GM18502 (cell line): ENCODE measurements around the gene ARHGEF12.

Experiments used
- ATAC-seq: cut with Tn5 transposase; IDR thresholded peaks from one replicate; pipeline ENCODE4 v1.9.1; 2021; ENCODE audit warnings: mild to moderate bottlenecking; ENCODE audit not compliant: unreplicated experiment, poor library complexity

Gene ARHGEF12

DNA sequence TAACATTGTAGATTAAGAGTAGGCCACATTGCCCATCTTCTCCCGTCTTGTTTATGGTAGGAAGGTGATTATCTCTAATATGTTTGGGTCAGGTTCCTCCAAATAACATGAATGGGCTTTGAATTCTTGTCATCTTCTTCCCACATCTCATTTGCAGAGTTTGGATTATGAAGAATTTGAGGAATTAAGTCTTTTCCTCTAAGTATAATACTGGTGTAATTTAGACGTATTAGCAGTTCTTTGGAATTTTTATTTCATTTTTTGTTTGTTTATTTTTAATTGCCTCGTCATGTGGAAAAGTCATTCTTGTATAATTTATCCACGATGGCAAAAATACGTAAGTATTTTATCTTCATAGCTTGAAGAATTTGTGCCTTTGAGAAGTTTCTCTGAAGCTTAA, 73.4 kb downstream of the ARHGEF12 start:
- ATAC-seq = no peak

GRCh38 chr11:120410622-120411380, 74.6 kb downstream of the ARHGEF12 start:
- ATAC-seq = no peak

DNA sequence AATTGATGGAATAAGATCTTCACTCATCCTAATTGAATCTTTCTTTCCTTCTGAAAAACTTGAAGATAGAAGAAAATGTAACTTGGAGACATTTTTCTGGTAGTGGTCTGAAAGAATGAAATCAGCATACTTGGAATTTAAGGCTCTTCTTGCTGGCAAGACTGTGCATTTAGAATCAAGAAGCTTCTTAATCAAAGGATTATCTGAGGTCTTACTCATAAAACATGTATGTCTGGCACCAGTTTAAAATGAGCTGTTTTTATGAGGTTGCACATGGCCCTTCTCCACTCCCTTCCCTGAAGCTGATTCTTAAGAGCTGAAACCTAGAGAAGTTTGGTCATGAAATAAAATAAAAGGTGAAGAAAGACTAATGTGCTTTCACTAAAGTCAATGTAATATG, 77.3 kb downstream of the ARHGEF12 start:
- no peak for ATAC-seq

- ATAC-seq = no peak
These were observed 84.4 kb downstream of the ARHGEF12 start for GRCh38 chr11:120420572-120420971.

DNA sequence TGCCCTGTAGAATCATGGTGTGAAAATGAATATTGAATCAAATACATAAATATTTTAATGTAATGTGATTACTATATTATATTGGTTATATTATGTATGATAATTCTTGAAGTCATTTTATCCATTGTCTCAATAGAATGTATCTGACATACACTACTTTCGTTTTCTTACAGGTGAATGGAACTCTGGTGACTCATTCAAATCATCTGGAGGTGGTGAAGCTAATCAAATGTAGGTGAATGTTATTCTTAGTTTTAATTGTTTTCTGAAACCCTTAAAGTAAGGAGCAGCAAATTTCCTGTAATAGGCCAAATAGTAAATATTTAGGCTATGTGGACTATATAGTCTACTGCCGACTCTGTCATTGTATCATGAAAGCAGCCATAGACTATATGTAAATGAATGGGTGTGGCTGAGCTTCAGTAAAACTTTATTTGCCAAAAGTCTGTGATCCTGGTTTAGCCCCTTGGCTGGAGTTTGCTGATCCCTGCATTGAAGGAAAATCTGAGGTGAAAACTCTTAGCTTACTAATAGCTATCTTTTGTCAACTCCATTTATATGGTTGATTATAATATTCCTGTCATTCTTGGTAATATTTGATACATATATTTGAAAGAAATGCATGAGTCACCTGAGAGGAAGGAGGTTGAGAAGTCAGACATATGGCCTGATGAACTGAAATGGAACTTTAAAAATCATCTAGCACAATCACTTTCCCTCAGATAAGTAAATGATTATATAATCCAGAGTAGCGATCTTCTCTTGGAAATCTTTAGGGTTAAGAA, 88.2 kb downstream of the ARHGEF12 start:
- no peak for ATAC-seq

DNA sequence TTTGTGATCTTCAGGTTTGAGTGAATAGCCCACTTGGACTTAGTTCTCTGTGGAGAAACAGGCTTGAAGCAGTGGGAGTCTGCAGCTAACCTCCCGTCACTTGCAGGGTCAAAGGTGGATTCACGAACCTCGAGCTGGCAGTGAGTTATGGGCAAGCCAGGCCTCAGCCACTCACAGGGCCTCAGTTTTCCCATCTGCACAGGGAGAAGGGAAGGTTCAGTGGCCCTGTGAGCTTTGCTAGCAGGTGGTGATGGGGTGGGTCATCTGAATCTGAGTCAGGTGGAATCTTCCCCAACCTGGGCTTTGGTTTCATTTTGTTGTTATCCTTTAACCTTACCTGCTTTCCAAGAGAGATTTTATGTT, 88.7 kb downstream of the ARHGEF12 start:
- ATAC-seq = no peak

- no peak for ATAC-seq
These were observed 89.3 kb downstream of the ARHGEF12 start for GRCh38 chr11:120425527-120425926.

DNA sequence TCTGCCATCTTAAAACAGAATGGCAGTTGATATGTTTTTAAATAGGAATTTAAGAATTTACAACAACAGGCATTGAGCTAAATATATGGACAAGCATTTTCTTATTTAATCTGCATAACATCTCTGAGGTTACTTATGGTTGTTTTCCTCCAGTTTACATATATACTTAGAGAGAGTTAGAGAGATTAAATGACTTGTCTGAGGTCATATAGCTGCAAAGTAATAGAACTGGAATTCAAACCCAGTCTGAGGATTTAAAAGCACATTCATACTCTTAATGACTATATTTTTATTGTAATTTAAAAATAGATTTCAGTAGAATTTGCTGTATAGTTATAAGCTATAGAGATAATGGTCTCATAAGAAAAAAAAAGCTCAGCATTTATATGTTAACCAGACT, 93.9 kb downstream of the ARHGEF12 start:
- ATAC-seq = no peak

- no peak for ATAC-seq
These were observed 95.4 kb downstream of the ARHGEF12 start for GRCh38 chr11:120431633-120432032.

DNA sequence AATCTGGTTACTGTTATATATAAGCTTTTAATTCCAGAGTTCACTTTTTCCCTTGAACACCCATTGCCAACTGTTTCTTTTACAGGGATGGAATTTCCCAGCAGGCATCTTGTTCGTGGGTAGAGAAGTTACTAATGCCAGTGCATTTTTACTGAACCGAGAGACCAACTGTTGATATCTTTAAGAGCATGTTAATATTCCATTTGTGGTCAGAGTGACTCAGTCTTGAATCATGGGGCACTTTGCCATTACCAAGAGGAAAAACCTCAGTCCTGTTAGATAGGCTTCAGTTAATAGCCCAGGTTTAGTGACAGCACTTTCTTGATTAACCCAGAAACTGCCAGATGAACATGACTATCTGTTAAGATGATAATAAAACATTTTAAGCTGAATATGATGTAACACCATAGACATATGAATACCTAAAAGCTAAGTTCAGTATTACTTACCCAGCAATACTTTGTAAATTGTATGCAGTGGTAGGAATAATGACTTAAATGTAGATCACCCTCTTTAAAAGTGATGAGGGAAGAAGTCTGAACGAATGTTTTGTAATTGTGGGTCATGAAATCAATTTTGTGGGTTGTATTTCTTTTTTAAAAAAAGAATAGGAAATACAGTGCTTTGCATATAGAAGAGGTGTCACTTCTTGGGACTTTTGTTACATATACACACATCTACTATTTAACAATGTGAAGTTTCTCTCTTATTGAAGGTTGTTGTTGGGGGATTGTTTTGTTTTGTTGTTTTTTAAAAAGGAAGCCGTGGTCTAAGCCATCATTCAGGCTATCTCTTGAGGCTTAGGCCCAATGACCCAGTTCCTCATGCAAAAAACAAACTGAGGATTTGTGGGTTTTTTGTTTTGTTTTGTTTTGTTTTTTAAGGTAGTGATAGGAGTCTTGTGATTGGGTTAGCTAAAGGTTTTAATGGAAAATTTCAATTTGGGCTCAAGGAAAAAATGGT, 96.1 kb downstream of the ARHGEF12 start:
- no peak for ATAC-seq

GRCh38 chr11:120441592-120441991, 105.4 kb downstream of the ARHGEF12 start:
- ATAC-seq = no peak

DNA sequence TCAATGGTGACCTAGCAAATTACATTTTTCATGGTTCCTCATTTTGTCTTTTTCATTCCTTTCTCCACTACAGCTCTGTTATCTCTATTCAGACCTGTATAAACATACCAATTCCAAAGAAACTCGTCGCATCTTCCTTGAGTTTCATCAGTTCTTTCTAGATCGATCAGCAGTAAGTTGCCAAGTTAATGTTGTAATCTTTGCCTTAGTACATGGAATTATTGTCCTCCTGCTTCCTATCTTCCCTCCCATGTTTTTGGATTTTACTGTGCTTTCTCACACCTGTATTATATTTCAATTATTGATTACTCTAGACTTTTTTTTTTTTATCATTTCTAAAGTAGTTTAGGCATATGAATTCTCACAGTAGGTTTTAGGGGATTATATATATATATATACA, 105.8 kb downstream of the ARHGEF12 start:
- ATAC-seq = no peak

DNA sequence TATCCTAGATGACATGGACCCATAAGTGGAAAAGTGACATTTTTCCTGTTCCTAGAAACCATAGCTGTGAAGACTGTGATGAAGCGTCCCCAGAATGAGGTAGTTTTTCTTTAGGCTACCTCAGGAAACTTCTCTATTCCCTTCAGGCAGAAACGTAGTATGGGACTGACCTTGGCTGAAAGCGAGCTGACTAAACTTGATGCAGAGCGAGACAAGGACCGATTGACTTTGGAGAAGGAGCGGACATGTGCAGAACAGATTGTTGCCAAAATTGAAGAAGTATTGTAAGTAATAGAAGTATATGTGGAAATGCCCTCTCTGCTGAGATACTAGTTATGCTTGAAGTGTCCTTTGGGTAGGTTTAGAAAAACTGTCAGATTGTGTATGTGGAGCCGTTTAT, 110.6 kb downstream of the ARHGEF12 start:
- no peak for ATAC-seq

GRCh38 chr11:120448240-120448639, 112.0 kb downstream of the ARHGEF12 start:
- ATAC-seq = no peak

DNA sequence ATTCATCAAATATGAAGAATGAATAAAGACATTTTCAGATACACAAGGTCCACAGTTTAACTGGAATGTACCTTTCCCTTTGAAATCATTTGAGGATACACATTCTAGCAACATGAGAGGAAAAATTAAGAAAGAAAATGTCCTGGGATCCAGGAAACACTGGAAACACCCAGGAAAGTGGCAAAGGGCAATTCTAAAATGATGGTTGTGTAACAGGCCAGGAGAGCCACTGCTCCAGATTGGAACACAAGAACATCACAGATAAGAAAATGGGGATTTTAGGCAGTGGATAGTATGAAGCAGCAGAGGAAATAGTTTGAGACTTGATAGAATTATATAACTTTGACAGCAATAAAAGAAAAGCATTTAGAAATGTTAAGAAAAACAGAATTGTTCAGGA, 119.3 kb downstream of the ARHGEF12 start:
- ATAC-seq = no peak

DNA sequence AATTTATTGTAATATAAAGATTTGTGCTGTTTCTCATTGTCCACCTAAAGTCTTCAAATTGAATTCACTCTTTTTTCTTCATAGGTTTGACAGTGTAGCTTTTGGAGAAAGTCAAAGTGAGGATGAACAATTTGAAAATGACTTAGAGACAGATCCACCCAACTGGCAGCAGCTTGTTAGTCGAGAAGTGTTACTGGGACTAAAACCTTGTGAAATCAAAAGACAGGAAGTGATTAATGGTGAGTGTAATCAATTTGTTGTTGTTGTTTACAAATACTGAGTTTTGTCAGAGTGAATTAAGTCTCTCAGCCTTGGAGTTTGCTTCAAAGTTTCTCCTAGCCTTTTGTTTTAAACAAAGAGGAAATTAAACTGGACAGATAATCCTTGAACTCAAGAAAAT, 121.8 kb downstream of the ARHGEF12 start:
- no peak for ATAC-seq

DNA sequence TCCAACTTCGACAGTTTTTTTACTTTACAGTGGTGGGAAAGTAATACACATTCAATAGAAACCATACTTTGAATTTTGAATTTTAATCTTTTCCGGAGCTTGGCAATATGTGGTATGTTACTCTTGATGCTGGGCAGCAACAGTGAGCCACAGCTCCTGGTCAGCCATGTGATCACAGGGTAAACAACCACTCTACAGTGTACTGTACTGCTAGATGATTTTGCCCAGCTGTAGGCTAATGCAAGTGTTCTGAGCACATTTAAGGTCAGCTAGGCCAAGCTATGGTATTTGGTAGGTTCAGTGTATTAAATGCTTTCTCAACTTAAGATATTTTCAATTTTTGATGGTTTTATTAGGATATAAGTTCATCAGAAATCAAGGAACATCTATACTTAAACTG, 126.6 kb downstream of the ARHGEF12 start:
- no peak for ATAC-seq

GRCh38 chr11:120465921-120466534, 129.8 kb downstream of the ARHGEF12 start:
- no peak for ATAC-seq

DNA sequence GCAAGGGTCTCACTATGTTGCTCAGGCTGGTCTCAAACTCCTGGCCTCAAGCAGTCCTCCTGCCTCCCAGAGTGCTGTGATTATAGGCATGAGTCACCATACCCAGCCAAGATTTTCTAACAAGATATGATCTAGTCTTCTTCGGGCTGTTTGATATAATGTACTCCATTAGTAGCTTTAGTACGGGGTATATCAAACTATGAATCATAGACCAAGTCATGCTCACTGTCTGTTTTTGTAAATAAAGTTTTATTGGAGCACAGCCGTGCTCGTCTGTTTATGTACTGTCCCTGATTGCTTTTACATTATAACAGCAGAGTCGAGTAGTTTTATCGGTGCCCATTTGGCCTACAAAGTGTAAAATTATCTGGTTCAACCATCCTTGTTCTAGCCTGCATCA, 131.4 kb downstream of the ARHGEF12 start:
- no peak for ATAC-seq

DNA sequence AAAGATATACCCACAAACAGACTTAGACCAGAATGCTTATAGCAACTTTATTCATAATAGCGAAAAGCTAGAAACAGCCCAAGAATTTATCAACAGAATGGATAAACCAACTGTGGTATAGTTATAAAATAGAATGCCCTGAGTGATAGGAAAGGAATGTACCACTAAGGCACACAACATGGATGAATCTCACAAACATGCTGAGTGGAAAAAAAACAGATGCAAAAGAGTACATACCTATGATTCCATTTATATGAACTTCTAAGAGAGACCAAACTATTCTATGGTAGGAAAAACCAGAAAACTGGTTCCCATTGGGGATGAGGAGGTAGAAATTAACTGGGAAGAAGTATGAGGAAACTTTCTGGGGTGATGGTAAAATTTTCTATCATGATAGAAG, 134.9 kb downstream of the ARHGEF12 start:
- ATAC-seq = no peak
